Suprapubic skin (tissue), 4 donors: Measurements from ENCODE around the gene SGPL1.

Source experiments
- CTCF ChIP-seq, 2 donors: fragments of 200-600 bp in 1 of 2; fragments of 450-650 bp in 1 of 2; sonication (generic) in 1 of 2; IDR thresholded peaks; one replicate each; pipeline ENCODE4 v1.5.1; 2016 to 2019; ENCODE audit warnings: antibody characterized with exemption in 2 of 2, mild to moderate bottlenecking in 1 of 2, moderate library complexity in 1 of 2
- EP300 ChIP-seq: sonication (generic); formaldehyde crosslinking; IDR thresholded peaks from one replicate; pipeline ENCODE4 v1.6.1; 2017; ENCODE audit warnings: antibody characterized with exemption
- POLR2A ChIP-seq, 2 donors: fragments of 450-650 bp; IDR thresholded peaks; one replicate each; pipeline ENCODE4 v1.6.1; 2017; ENCODE audit warnings: antibody characterized with exemption in 2 of 2, mild to moderate bottlenecking in 2 of 2, moderate library complexity in 2 of 2
- POLR2AphosphoS5 ChIP-seq, 3 donors: sonication (generic); formaldehyde crosslinking; IDR thresholded peaks; one replicate each; pipeline ENCODE4 v1.6.1; 2017; ENCODE audit warnings: antibody characterized with exemption in 3 of 3

GRCh38 chr10:70930263-70931000 is 114.7 kb downstream of the SGPL1 start:
- TF ChIP-seq CTCF (IDR thresholded peaks at IDR 0.05) (no peak), EP300 (no peak), POLR2A (IDR thresholded peaks at IDR 0.05) (no peak), POLR2AphosphoS5 (IDR thresholded peaks at IDR 0.05) (no peak)
